ENCODE measurements around the gene NADK.

- TF ChIP-seq CTCF (conservative IDR thresholded peaks at IDR 0.05; ENCODE audit: low read depth, low read length): no peak
- no peak for TF ChIP-seq EZH2 (IDR thresholded peaks at IDR 0.05; ENCODE audit: borderline replicate concordance, low read depth, low read length, poor library complexity, severe bottlenecking)
These were observed 45.9 kb downstream of the NADK start for GRCh38 chr1:1732381-1732780.

Measured in A673 (cell line).